ENCODE data around the gene VRK1.

- no peak for TF ChIP-seq CTCF (IDR thresholded peaks at IDR 0.05; ENCODE audit: low read depth, low read length, poor library complexity, severe bottlenecking)
- no peak for TF ChIP-seq EZH2phosphoT487 (IDR thresholded peaks at IDR 0.05; ENCODE audit: borderline replicate concordance, low read length)
These were observed 100.0 kb downstream of the VRK1 start for GRCh38 chr14:96897184-96897583.
